ENCODE data around the gene SUMF1. TPM values are rescaled to one million over a fixed set of nuclear protein-coding genes. Genes with fewer than 3 reads are reported as not detected.

Gene SUMF1
- total RNA-seq, 2 experiments from 2014 or later: 6.4 to 6.6 TPM

DNA sequence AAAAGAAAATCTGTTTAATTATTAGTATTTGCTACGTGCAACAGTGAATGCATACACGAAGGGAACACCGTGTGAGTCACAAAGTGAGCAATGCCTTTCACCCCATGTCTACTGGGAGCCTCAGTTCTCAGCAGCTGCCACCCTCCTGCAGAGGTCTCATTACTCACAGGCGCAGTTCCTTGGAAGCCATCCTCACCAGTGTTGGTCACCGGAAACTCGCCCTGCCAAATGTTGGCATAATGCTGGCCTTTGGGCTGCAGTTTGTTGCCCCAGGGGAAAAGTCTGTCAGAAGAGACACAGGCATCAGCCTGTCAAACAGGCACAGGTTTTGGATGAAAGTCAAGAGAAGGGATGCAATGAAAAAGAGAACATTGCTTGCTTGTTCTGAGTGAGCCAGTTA, 50.1 kb downstream of the SUMF1 start:
- Mint-ChIP-seq H3K9me3 (no peaks in the 10 kb centered on the region), H3K27ac (peak overlapping the region; percentile 26)

DNA sequence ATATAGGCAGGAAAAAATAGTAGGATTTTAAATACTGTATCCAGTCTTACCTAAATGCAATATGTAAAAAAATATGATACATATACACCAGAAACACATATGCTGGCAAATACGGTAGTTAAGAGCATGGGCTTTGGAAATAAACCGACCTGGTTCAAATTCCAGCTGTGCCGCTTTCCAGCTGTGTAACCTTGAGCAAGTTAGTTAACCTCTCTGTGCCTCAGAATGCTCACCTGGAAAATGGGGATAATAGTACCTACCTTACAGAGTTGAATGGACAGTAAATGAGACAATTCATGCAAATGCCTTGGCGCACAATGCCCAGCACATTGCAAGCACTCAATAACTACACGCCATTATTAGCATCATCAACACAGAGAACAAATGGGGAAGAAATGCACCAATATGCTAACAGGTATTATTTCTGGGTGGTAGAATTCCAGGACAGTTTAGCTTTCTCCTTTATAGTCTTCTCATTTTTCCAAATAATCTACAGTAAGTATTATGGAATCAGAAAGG, 50.6 kb downstream of the SUMF1 start:
- Mint-ChIP-seq H3K4me3 (no peak overlapping the region), H3K4me1 (ENCODE audit: low read depth) (peaks cover 11% of the 10 kb centered on the region), H3K27ac (no peak overlapping the region), H3K9me3 (no peaks in the 10 kb centered on the region), H3K36me3 (ENCODE audit: low read depth) (peaks cover 19% of the 10 kb centered on the region), H3K27me3 (no peaks in the 10 kb centered on the region)
- DNase-seq (no peak), ATAC-seq (no peak)
- no peak for TF ChIP-seq CTCF (IDR thresholded peaks at IDR 0.05)
- CTCF ChIA-PET: interaction anchor here (1.6 kb wide), 1 partner anchor 217 kb away, joined by 3 read pairs; no protein-coding TSS in a partner anchor
- POLR2A ChIA-PET: interaction anchor here (0.8 kb wide), 1 partner anchor 76 kb away, joined by 3 read pairs; no protein-coding TSS in a partner anchor
- intact Hi-C loops (cut with micrococcal nuclease): no loop called here

More for the DNA sequence above, 50.1 kb downstream of the SUMF1 start:
- CTCF ChIA-PET: interaction anchor here (1.6 kb wide), 1 partner anchor 216 kb away, joined by 3 read pairs; no protein-coding TSS in a partner anchor
- intact Hi-C loops (cut with micrococcal nuclease): no loop called here
- POLR2A ChIA-PET: interaction anchor here (0.8 kb wide), 1 partner anchor 76 kb away, joined by 3 read pairs; no protein-coding TSS in a partner anchor
- DNase-seq (no peak), ATAC-seq (no peak)
- Mint-ChIP-seq H3K4me3 (no peak overlapping the region), H3K27me3 (no peaks in the 10 kb centered on the region), H3K36me3 (ENCODE audit: low read depth) (peaks cover 17% of the 10 kb centered on the region), H3K4me1 (ENCODE audit: low read depth) (peaks cover 15% of the 10 kb centered on the region)
- no peak for TF ChIP-seq CTCF (IDR thresholded peaks at IDR 0.05)

DNA sequence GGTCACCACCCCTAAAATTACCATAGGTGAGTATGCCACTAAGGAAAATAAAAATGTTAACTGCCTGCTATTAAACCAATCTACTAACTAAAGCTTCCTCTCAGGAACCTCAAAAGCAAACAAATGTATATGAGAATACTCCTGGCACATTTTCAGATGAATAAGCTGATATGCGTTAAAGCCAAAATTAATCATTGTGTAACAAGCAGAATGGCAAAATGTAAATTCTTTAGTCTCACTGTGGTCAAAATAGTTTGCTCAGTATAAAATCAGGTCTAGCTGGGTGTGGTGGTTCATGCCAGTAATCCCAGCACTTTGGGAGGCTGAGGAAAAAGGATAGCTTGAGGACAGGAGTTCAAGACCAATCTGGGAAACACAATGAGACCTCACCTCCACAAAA, 53.6 kb downstream of the SUMF1 start:
- ChIA-PET POLR2A (interaction anchor here (2.3 kb wide), 1 partner anchor 80 kb away, joined by 7 read pairs; the partner anchor contains the start of gene ITPR1), CTCF (interaction anchor here (1.9 kb wide), 1 partner anchor 63 kb away, joined by 5 read pairs; no protein-coding TSS in a partner anchor)
- no peak for DNase-seq
- Mint-ChIP-seq H3K4me1 (ENCODE audit: low read depth) (peaks cover 25% of the 10 kb centered on the region), H3K36me3 (ENCODE audit: low read depth) (peaks cover 25% of the 10 kb centered on the region), H3K27ac (no peak overlapping the region), H3K9me3 (no peaks in the 10 kb centered on the region), H3K4me3 (no peak overlapping the region), H3K27me3 (no peaks in the 10 kb centered on the region)
- no peak for TF ChIP-seq CTCF (IDR thresholded peaks at IDR 0.05)
- intact Hi-C loops (cut with micrococcal nuclease): no loop called here
- no peak for ATAC-seq

DNA sequence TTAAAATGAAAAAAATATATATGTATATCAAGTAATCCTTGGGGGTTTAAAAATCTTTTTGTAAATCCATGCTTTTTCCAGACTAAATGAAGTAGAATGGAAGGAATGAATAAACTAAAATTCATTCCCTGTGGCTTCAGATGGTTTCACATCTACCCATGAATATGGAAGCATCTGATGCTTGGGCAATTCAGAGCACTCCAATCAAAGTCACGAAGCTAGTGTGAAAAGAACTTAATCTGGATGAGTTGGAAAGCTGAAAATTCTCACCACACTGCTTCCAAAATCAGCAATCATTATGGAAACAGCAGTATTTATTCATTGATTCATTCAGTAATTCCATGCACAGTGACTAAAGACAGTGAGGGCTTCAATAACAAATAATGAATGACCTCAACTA, 55.2 kb downstream of the SUMF1 start:
- Mint-ChIP-seq H3K36me3 (ENCODE audit: low read depth) (peaks cover 25% of the 10 kb centered on the region), H3K4me3 (no peak overlapping the region), H3K9me3 (no peaks in the 10 kb centered on the region), H3K4me1 (ENCODE audit: low read depth) (peaks cover 31% of the 10 kb centered on the region), H3K27ac (no peak overlapping the region), H3K27me3 (no peaks in the 10 kb centered on the region)
- intact Hi-C loops (cut with micrococcal nuclease): no loop called here
- DNase-seq (no peak), ATAC-seq (no peak)
- ChIA-PET CTCF (interaction anchor here (1.2 to 1.9 kb wide), 2 partner anchors 10 to 61 kb away, joined by 3 to 6 read pairs; no protein-coding TSS in a partner anchor), POLR2A (interaction anchor here (2.3 kb wide), 1 partner anchor 82 kb away, joined by 7 read pairs; the partner anchor contains the start of gene ITPR1)
- TF ChIP-seq CTCF (IDR thresholded peaks at IDR 0.05): no peak

- TF ChIP-seq CTCF (IDR thresholded peaks at IDR 0.05): no peak
- DNase-seq (no peak), ATAC-seq (no peak)
- Mint-ChIP-seq H3K4me1 (ENCODE audit: low read depth) (peaks cover 34% of the 10 kb centered on the region), H3K4me3 (no peak overlapping the region), H3K27me3 (no peaks in the 10 kb centered on the region), H3K9me3 (no peaks in the 10 kb centered on the region), H3K27ac (no peak overlapping the region), H3K36me3 (ENCODE audit: low read depth) (peaks cover 24% of the 10 kb centered on the region)
- ChIA-PET CTCF (interaction anchor here (0.7 to 1.9 kb wide), 3 partner anchors 11 to 1002 kb away, joined by 3 to 6 read pairs (median 3); no protein-coding TSS in a partner anchor), POLR2A (interaction anchor here (1.2 to 2.1 kb wide), 2 partner anchors 10 to 13 kb away, joined by 4 to 5 read pairs; no protein-coding TSS in a partner anchor)
- intact Hi-C loops (cut with micrococcal nuclease): no loop called here
These were observed 55.8 kb downstream of the SUMF1 start for GRCh38 chr3:4411236-4411635.
